HG02571 (cell line): ENCODE measurements around the gene DRC7.
"Not testable (repeated sequence)": the region's sequence is repeated elsewhere in the genome, so short reads cannot be mapped to it uniquely, and the experiment has no call there.

Source experiments
- ATAC-seq: cut with Tn5 transposase; IDR thresholded peaks from one replicate; pipeline ENCODE4 v1.9.1; 2021; ENCODE audit warnings: mild to moderate bottlenecking, moderate library complexity; ENCODE audit not compliant: unreplicated experiment

The DRC7 gene

GRCh38 chr16:57660715-57661463 lies 33.7 kb upstream of the DRC7 start:
- ATAC-seq: no peak

GRCh38 chr16:57661510-57661909 lies 33.1 kb upstream of the DRC7 start:
- no peak for ATAC-seq

- ATAC-seq: no peak
Measured at GRCh38 chr16:57661936-57662906, 32.4 kb upstream of the DRC7 start.

DNA sequence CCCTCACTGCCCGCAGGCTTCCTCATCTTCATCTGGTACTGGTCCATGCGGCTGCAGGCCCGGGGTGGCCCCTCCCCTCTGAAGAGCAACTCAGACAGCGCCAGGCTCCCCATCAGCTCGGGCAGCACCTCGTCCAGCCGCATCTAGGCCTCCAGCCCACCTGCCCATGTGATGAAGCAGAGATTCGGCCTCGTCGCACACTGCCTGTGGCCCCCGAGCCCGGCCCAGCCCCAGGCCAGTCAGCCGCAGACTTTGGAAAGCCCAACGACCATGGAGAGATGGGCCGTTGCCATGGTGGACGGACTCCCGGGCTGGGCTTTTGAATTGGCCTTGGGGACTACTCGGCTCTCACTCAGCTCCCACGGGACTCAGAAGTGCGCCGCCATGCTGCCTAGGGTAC lies 31.2 kb upstream of the DRC7 start:
- ATAC-seq: no peak

- ATAC-seq: no peak
Measured at GRCh38 chr16:57663917-57664661, 30.5 kb upstream of the DRC7 start.

DNA sequence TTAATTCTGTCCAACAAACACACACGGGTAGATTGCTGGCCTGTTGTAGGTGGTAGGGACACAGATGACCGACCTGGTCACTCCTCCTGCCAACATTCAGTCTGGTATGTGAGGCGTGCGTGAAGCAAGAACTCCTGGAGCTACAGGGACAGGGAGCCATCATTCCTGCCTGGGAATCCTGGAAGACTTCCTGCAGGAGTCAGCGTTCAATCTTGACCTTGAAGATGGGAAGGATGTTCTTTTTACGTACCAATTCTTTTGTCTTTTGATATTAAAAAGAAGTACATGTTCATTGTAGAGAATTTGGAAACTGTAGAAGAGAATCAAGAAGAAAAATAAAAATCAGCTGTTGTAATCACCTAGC lies 30.0 kb upstream of the DRC7 start:
- no peak for ATAC-seq

DNA sequence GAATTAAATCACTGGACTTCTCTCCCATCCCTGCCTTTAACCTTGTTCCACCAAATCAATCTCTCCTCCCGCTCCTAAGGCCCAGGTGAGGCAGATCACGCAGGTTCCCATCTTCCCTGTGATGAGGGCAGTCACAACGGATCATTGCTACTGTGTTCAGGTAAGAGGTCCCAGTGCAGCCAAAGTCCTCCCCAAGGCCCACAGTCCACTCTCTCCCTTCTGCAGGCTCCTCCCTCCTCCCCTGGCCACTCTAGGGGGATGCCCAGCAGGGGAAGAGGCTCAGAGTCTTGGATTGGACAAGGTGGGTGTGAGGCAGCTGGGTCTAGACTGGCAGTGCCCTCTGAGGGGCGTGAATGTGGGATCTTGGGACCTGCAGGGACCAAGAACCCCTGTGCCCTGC lies 29.1 kb upstream of the DRC7 start:
- ATAC-seq: no peak

DNA sequence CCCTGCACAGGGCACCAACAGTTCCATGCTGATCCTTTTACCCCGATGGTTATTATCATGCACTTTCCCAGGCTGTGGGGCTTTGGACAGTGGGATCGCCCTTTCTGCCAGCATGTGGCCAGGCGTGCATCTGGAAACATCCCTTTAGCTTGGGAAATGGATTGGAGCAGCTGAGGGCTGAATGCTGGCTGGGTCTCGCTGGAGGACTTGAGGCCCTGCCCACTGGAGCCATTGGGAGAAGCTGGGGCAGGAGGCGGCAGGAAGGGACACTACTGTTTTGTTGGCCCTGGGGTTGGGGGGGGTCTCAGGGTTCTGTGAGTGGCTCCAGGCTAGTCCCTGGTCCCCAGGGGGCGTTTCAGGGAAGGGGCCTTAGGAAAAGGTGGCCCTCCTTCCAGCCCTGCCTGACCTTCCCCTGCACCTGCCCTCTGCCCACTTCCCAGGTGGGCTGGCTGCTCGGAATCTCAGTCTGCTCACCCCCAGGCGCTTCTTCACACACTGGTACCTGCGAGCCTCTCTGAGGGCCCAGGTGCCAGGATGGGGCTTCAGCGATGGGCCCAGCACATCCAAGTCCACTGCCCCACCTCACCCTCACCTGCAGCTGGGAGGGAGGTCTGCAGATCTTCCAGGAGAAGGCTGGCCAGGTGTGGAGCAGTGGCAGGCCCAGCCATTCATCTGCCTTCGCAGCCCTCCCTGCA lies 28.1 kb upstream of the DRC7 start:
- no peak for ATAC-seq

- no peak for ATAC-seq
Measured at GRCh38 chr16:57667048-57667525, 27.5 kb upstream of the DRC7 start.

DNA sequence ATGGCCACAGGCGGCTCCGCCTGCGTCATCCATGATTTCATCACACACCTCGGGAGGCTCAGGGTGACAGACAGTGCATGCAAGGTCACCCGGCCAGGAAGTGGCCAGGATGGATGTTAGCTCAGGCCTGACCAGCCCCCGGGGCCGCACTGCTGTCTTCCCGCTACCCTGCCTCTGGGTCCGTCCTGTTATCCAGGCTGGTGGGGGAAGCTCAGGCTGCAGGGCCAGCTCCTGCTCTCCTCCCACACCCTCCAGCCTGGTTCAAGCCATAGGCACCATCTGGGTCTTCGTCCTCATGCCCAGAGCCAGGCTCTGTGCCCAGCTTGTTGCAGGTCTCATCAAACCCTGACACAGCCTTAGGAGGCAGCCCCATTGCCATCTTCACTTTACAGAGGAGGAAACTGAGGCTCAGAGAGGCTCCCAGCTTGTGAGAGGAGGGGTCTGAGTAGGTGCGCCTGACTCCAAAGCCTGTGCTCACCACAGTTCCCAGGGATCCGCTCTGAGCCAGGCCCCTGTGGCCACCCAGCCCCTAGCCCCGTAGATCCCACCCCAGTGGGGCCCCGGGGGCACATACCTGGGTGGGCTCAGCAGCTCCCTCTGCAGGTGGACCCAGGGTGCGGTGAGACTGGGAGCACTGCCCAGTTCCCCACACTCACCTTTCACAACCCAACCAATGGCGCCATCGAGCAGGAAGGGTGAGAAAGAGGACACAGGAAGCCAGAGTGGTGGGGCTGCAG lies 26.9 kb upstream of the DRC7 start:
- no peak for ATAC-seq

GRCh38 chr16:57668263-57668571 lies 26.4 kb upstream of the DRC7 start, which contains the start of gene ADGRG3:
Gene ADGRG3 (plus strand): TSS chr16:57668306. CDS start chr16:57668348, 42 bp downstream.
- no peak for ATAC-seq

DNA sequence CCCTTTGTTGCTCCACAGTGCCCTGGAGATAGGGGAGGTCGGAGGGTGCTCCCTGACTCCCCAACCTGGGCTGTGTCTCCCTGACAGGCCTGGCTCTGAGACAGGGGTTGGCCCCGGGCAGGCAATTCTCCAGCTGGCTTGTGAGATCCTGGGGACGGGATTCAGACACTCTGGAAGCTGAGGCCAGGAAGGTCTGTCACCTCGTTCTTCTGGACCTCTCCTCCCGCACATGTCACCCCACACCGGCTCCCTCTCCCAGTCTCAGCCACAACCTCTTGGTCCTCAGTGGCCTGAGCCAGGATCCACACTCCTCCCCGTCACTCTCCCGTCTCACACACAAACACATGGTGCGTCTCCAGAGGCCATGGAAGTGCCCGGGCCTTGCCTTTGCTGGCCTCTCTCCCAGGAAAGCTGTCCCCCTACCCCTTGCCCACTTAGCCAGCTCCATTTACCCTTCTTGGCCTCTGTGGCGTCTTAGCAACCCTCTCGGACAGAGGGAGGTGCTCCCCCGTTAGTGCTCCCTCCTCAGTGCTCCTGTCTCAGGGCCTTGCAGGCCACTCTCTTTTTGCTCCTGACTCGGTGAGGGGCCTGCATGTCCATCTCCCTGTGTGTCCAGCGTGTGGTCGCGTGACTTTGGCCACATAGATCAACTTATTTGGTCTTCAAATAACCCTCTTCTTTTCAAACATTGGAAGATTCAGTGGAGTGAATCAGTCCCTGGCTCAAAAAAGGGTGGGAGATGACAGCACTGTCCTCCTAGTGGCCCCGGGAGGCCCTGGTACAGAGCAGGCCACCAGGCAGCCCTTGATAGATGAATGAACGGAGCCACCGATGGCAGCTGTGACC lies 25.8 kb upstream of the DRC7 start:
- ATAC-seq: no peak

DNA sequence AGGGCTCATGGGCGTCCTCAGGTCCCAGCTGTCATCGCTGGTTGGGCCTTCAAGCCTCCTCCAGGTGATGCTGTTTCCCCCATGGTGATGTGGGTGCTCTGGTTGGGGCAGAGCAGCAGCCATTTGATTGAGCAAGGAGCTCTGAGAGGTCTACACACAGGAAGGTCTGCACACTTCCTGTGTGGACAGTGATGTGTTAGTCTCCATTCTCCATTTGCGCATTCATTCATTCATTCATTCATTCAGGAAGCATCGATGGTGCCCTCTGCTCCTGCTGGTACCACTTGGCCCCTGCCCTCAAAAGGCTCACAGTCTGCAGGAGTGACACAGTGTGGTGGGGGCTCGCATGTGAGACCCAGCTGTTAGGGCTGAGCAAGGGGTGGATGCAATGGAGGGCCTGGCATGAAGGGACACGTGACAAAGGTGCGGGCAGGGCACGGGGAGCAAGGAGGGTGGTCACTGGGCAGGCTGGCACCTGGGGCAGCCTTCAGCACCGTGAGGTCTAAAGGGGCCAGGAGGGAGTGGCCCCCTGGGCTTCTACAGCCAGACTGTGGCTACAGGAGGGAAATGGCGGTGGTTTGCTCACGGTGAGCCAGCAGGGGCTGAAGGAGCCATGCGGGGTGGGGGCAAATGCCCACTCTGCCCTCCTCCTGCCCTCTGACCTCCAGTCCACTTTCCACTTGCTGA lies 25.0 kb upstream of the DRC7 start:
- no peak for ATAC-seq

DNA sequence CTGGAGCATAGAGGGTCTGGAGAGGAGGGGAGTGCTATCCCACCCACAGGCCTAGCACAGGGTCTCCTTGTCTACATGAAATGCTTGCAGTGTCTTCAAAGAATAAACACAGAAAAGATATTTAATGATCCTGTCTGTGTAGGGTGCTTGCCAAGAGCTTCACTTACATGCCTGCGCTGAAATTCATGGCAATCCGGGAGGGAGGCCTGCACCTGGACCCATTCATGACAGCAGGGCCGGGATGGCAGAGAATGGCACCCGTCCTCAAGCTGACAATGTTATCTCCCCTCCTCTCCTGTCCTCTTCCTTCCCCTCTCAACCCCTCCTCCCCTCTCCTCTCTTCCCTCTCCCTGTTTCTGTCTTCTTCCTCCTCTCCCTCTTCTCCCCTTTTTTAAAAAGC lies 24.4 kb upstream of the DRC7 start:
- ATAC-seq: no peak

- not testable (repeated sequence) for ATAC-seq
Measured at GRCh38 chr16:57671451-57671850, 23.2 kb upstream of the DRC7 start.

DNA sequence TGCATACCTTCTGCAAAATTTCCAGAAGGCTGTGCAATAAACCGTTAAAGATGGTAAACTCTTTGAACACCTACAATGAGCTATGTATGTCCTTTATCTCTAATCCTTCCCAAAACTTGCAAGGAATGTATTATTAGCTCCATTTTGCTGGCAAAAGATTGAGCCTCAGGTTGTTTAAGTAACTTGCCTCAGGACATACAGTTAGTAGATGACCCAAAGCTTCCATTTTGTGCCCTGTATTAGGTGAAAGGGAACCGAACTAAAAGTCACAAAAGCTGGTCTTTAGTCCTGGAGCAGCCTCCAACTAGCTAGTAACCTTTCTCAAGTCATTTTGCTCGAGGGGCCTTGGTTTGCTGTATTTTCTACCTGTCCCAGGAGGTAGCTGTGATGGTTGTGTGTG lies 22.2 kb upstream of the DRC7 start:
- ATAC-seq: no peak

GRCh38 chr16:57672824-57673223 lies 21.8 kb upstream of the DRC7 start:
- no peak for ATAC-seq

GRCh38 chr16:57675741-57676551 lies 18.7 kb upstream of the DRC7 start:
- no peak for ATAC-seq
